ENCODE measurements around the gene CIDEB. TPM values are rescaled to one million over a fixed set of nuclear protein-coding genes. Genes with fewer than 3 reads are reported as not detected.

CIDEB gene
- total and polyA plus RNA-seq, 2 of the 13 experiments (the other 11 are each of a cell fraction or from before 2014, with no cell fraction given), result 35.8 to 110 TPM

DNA sequence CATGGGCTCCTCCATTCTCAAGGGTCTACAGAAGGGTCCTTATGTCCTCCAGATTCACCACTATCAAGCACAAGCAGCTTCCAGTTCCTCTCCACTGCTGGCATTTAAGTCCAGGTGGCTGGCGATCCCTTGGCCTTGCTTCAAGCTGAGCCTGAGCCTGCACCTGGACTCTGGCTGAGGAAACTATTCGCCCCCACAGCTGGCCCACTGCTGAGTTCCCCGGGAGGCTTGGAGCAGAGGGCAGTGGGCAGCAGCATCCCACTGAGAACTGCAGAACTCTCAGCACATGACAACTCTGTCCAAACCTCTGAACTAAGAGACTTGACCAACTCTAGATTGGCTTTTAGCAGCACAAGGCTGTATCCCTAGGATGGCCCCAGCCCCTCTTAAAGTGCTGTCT, 25.0 kb downstream of the CIDEB start (continued):
- TF ChIP-seq ZNF780A (CRISPR knock-in tag; IDR thresholded peaks at IDR 0.05), result no peak
- TF ChIP-seq CENPT (CRISPR knock-in tag; IDR thresholded peaks at IDR 0.05; ENCODE audit: low read depth), result no peak
- no peak for TF ChIP-seq ZNF234 (CRISPR knock-in tag; conservative IDR thresholded peaks at IDR 0.05)
- no peak for TF ChIP-seq BHLHE40 (IDR thresholded peaks at IDR 0.05; ENCODE audit: low read length)
- no peak for TF ChIP-seq TRIM24 (CRISPR knock-in tag; IDR thresholded peaks at IDR 0.05)
- TF ChIP-seq ZFAT (CRISPR knock-in tag; conservative IDR thresholded peaks at IDR 0.05), result no peak
- TF ChIP-seq KDM2A (CRISPR knock-in tag; IDR thresholded peaks at IDR 0.05; ENCODE audit: borderline replicate concordance, low read depth), result no peak
- no peak for TF ChIP-seq ZBTB2 (CRISPR knock-in tag; IDR thresholded peaks at IDR 0.05; ENCODE audit: low read depth)
- TF ChIP-seq, protein P1, sequence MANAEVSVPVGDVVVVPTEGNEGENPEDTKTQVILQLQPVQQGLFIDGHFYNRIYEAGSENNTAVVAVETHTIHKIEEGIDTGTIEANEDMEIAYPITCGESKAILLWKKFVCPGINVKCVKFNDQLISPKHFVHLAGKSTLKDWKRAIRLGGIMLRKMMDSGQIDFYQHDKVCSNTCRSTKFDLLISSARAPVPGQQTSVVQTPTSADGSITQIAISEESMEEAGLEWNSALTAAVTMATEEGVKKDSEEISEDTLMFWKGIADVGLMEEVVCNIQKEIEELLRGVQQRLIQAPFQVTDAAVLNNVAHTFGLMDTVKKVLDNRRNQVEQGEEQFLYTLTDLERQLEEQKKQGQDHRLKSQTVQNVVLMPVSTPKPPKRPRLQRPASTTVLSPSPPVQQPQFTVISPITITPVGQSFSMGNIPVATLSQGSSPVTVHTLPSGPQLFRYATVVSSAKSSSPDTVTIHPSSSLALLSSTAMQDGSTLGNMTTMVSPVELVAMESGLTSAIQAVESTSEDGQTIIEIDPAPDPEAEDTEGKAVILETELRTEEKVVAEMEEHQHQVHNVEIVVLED (CRISPR knock-in tag; IDR thresholded peaks at IDR 0.05; ENCODE audit: borderline replicate concordance), result no peak
- no peak for TF ChIP-seq SNAPC4 (CRISPR knock-in tag; IDR thresholded peaks at IDR 0.05)
- TF ChIP-seq ZFP1 (CRISPR knock-in tag; IDR thresholded peaks at IDR 0.05), result no peak
- TF ChIP-seq ZNF557 (CRISPR knock-in tag; IDR thresholded peaks at IDR 0.05), result no peak
- no peak for TF ChIP-seq STAT5B (CRISPR knock-in tag; IDR thresholded peaks at IDR 0.05)
- no peak for TF ChIP-seq ZNF674 (CRISPR knock-in tag; IDR thresholded peaks at IDR 0.05; ENCODE audit: low read depth)
- TF ChIP-seq SRSF9 (IDR thresholded peaks at IDR 0.05; ENCODE audit: borderline replicate concordance, insufficient read depth, low read depth, low read length, poor library complexity, severe bottlenecking), result no peak
- TF ChIP-seq, protein P2, sequence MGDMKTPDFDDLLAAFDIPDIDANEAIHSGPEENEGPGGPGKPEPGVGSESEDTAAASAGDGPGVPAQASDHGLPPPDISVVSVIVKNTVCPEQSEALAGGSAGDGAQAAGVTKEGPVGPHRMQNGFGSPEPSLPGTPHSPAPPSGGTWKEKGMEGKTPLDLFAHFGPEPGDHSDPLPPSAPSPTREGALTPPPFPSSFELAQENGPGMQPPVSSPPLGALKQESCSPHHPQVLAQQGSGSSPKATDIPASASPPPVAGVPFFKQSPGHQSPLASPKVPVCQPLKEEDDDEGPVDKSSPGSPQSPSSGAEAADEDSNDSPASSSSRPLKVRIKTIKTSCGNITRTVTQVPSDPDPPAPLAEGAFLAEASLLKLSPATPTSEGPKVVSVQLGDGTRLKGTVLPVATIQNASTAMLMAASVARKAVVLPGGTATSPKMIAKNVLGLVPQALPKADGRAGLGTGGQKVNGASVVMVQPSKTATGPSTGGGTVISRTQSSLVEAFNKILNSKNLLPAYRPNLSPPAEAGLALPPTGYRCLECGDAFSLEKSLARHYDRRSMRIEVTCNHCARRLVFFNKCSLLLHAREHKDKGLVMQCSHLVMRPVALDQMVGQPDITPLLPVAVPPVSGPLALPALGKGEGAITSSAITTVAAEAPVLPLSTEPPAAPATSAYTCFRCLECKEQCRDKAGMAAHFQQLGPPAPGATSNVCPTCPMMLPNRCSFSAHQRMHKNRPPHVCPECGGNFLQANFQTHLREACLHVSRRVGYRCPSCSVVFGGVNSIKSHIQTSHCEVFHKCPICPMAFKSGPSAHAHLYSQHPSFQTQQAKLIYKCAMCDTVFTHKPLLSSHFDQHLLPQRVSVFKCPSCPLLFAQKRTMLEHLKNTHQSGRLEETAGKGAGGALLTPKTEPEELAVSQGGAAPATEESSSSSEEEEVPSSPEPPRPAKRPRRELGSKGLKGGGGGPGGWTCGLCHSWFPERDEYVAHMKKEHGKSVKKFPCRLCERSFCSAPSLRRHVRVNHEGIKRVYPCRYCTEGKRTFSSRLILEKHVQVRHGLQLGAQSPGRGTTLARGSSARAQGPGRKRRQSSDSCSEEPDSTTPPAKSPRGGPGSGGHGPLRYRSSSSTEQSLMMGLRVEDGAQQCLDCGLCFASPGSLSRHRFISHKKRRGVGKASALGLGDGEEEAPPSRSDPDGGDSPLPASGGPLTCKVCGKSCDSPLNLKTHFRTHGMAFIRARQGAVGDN (CRISPR knock-in tag; IDR thresholded peaks at IDR 0.05), result 0 out of 2 replicates have a peak, but pooled peaks have one; percentile 12
- no peak for TF ChIP-seq ZNF335 (CRISPR knock-in tag; IDR thresholded peaks at IDR 0.05)
- no peak for TF ChIP-seq ZNF720 (CRISPR knock-in tag; IDR thresholded peaks at IDR 0.05)

Measured in HepG2 (cell line).